VCaP (cell line): ENCODE results near the gene MYRIP.

Experiments used
- H3K27ac ChIP-seq: fragments of 450-650 bp; 2 replicates; pipeline ENCODE4 v1.5.1; 2017
- CTCF ChIP-seq: fragments of 450-650 bp; conservative IDR thresholded peaks from 2 replicates; pipeline ENCODE4 v1.5.1; 2017; ENCODE audit warnings: mild to moderate bottlenecking, moderate library complexity

The MYRIP gene

GRCh38 chr3:40162616-40163015 is 353.2 kb downstream of the MYRIP start:
- no peak for TF ChIP-seq CTCF
- no peak overlapping the region for H3K27ac ChIP-seq

GRCh38 chr3:40166997-40167396 is 357.6 kb downstream of the MYRIP start:
- TF ChIP-seq CTCF, result no peak; the same call in 1 of the 2 replicates
- H3K27ac ChIP-seq, result peak overlapping the region; percentile 64

GRCh38 chr3:40167958-40168357 is 358.5 kb downstream of the MYRIP start:
- no peak for TF ChIP-seq CTCF
- H3K27ac ChIP-seq, result peak overlapping the region; percentile 64

GRCh38 chr3:40169983-40170382 is 360.6 kb downstream of the MYRIP start:
- TF ChIP-seq CTCF, result no peak
- H3K27ac ChIP-seq, result no peak overlapping the region

GRCh38 chr3:40170395-40170794 is 361.0 kb downstream of the MYRIP start:
- no peak overlapping the region for H3K27ac ChIP-seq
- TF ChIP-seq CTCF, result no peak

GRCh38 chr3:40172560-40172959 is 363.2 kb downstream of the MYRIP start:
- H3K27ac ChIP-seq, result no peak overlapping the region
- TF ChIP-seq CTCF, result no peak

- H3K27ac ChIP-seq, result no peak overlapping the region; the same call in 1 of the 2 replicates
- no peak for TF ChIP-seq CTCF
Observed at GRCh38 chr3:40173227-40173721, 363.9 kb downstream of the MYRIP start.
